Sigmoid colon (tissue), 7 donors: ENCODE measurements around the gene FAM83G. TPM values are rescaled to one million over a fixed set of nuclear protein-coding genes. Genes with fewer than 3 reads are reported as not detected.

Source experiments
- DNase-seq: peaks from one replicate; pipeline ENCODE4 v3.0.0-alpha.2; 2019
- H3K27ac ChIP-seq, 4 donors: fragments of 200-600 bp; sonication (generic); one replicate each; pipeline ENCODE4 v1.5.1; 2016 to 2019; ENCODE audit warnings: mild to moderate bottlenecking in 1 of 4
- H3K27me3 ChIP-seq, 3 donors: fragments of 200-600 bp; sonication (generic); one replicate each; pipeline ENCODE4 v1.5.1; 2019; ENCODE audit warnings: mild to moderate bottlenecking in 1 of 3
- H3K36me3 ChIP-seq, 4 donors: fragments of 200-600 bp; sonication (generic); one replicate each; pipeline ENCODE4 v1.5.1; 2016 to 2019
- H3K4me1 ChIP-seq, 4 donors: fragments of 200-600 bp; sonication (generic); one replicate each; pipeline ENCODE4 v1.5.1; 2017 to 2019
- H3K4me3 ChIP-seq, 4 donors: fragments of 200-600 bp; sonication (generic); one replicate each; pipeline ENCODE4 v1.5.1; 2017 to 2019; ENCODE audit warnings: mild to moderate bottlenecking in 2 of 4, moderate library complexity in 1 of 4
- H3K9me3 ChIP-seq, 4 donors: fragments of 200-600 bp in 3 of 4; sonication (generic) in 3 of 4; one replicate each; pipeline versions ENCODE4 v1.5.1 to v1.6.1; 2013 to 2019
- CTCF ChIP-seq, 4 experiments: fragments of 450-650 bp in 3 of 4; fragments of 200-600 bp in 1 of 4; IDR thresholded peaks; one replicate each; pipeline ENCODE4 v1.5.1; 2016 to 2019; ENCODE audit warnings: antibody characterized with exemption in 4 of 4, mild to moderate bottlenecking in 3 of 4, moderate library complexity in 2 of 4
- EP300 ChIP-seq, 4 donors: sonication (generic); formaldehyde crosslinking; IDR thresholded peaks; one replicate each; pipeline ENCODE4 v1.6.1; 2017; ENCODE audit warnings: antibody characterized with exemption in 4 of 4
- POLR2A ChIP-seq, 2 donors: fragments of 450-650 bp; IDR thresholded peaks; one replicate each; pipeline ENCODE4 v1.6.1; 2016; ENCODE audit warnings: antibody characterized with exemption in 2 of 2, mild to moderate bottlenecking in 2 of 2, moderate library complexity in 2 of 2
- POLR2AphosphoS5 ChIP-seq, 4 donors: sonication (generic); formaldehyde crosslinking; IDR thresholded peaks; one replicate each; pipeline ENCODE4 v1.6.1; 2017; ENCODE audit warnings: antibody characterized with exemption in 4 of 4
- WGBS, 2 donors: extraction: QIAGEN DNeasy Blood & Tissue Kit; methylation state at CpG; one replicate each; pipeline ENCODE4 v1.1.7; 2013; 5-methylcytosine and 5-hydroxymethylcytosine counted together
- intact Hi-C: fragments of 100-400 bp; cut with DNase I; formaldehyde crosslinking; loops from one replicate; pipeline ENCODE4 v1.15.1; 2023
- polyA plus RNA-seq, 3 donors: library from polyadenylated mRNA; stranded (reverse); fragments of 200-250 nt; gene quantifications; one replicate each; pipeline ENCODE4 v1.2.3, GENCODE V29; 2013
- total RNA-seq, 4 donors: library from RNA; depleted of rRNA; stranded (reverse); fragments of >200 nt; gene quantifications; one replicate each; pipeline ENCODE4 v1.1.0, GENCODE V29; 2016
- donor health status: healthy with polysubstance abuse.
- donor health status: Bipolar disorder and iron deficiency.
- donor health status: healthy.

FAM83G gene
- total and polyA plus RNA-seq, 7 donors: 2.3 to 23.8 (median 2.9) TPM

GRCh38 chr17:18976201-18976600 is 28.4 kb downstream of the FAM83G start:
- intact Hi-C loops: no loop called here
- DNase-seq: no peak
- Histone ChIP-seq H3K27me3 (no peaks in the 10 kb centered on the region), H3K36me3 (peaks cover 0 to 6% (median 2%) of the 10 kb centered on the region in 4 donors), H3K4me3 (no peak overlapping the region), H3K4me1 (no peaks in the 10 kb centered on the region), H3K27ac (no peak overlapping the region), H3K9me3 (no peaks in the 10 kb centered on the region)
- TF ChIP-seq POLR2A (IDR thresholded peaks at IDR 0.05) (no peak), POLR2AphosphoS5 (IDR thresholded peaks at IDR 0.05) (no peak), EP300 (IDR thresholded peaks at IDR 0.05) (no peak), CTCF (IDR thresholded peaks at IDR 0.05) (no peak)
- WGBS, 2 donors: 44 to 73% methylated on average over 4 of the region's 4 CpGs

GRCh38 chr17:18975597-18975996 is 29.0 kb downstream of the FAM83G start:
- Histone ChIP-seq H3K9me3 (no peaks in the 10 kb centered on the region), H3K4me1 (no peaks in the 10 kb centered on the region), H3K36me3 (peaks cover 0 to 6% (median 2%) of the 10 kb centered on the region in 4 donors), H3K27ac (no peak overlapping the region), H3K4me3 (no peak overlapping the region), H3K27me3 (no peaks in the 10 kb centered on the region)
- TF ChIP-seq POLR2AphosphoS5 (IDR thresholded peaks at IDR 0.05) (no peak), EP300 (IDR thresholded peaks at IDR 0.05) (no peak), POLR2A (IDR thresholded peaks at IDR 0.05) (no peak), CTCF (IDR thresholded peaks at IDR 0.05) (no peak)
- intact Hi-C loops: no loop called here
- WGBS, 2 donors: 20 to 75% methylated on average over 13 of the region's 13 CpGs
- DNase-seq: no peak

GRCh38 chr17:18974407-18975149 is 30.0 kb downstream of the FAM83G start:
- no peak overlapping the region for H3K27ac ChIP-seq
- no peak for DNase-seq
- no peak for TF ChIP-seq POLR2AphosphoS5 (IDR thresholded peaks at IDR 0.05)
- no peak for TF ChIP-seq EP300 (IDR thresholded peaks at IDR 0.05)
- TF ChIP-seq POLR2A (IDR thresholded peaks at IDR 0.05): no peak
- no peak for TF ChIP-seq CTCF (IDR thresholded peaks at IDR 0.05)
- no peaks in the 10 kb centered on the region for H3K27me3 ChIP-seq
- peaks cover 0 to 6% (median 2%) of the 10 kb centered on the region in 4 donors for H3K36me3 ChIP-seq
- H3K4me1 ChIP-seq: no peaks in the 10 kb centered on the region
- no peaks in the 10 kb centered on the region for H3K9me3 ChIP-seq
- no peak overlapping the region for H3K4me3 ChIP-seq
- intact Hi-C loops: no loop called here
- WGBS, 2 donors: 73 to 82% methylated on average over 10 of the region's 10 CpGs

GRCh38 chr17:18971801-18972200 is 32.8 kb downstream of the FAM83G start:
- Histone ChIP-seq H3K4me3 (no peak overlapping the region), H3K9me3 (no peaks in the 10 kb centered on the region), H3K27me3 (no peaks in the 10 kb centered on the region), H3K27ac (no peak overlapping the region), H3K36me3 (no peaks in the 10 kb centered on the region), H3K4me1 (no peaks in the 10 kb centered on the region)
- WGBS, 2 donors: 94 to 97% methylated on average over 7 of the region's 7 CpGs
- TF ChIP-seq POLR2A (IDR thresholded peaks at IDR 0.05): no peak
- TF ChIP-seq EP300 (IDR thresholded peaks at IDR 0.05): no peak
- TF ChIP-seq CTCF (IDR thresholded peaks at IDR 0.05): no peak
- TF ChIP-seq POLR2AphosphoS5 (IDR thresholded peaks at IDR 0.05): no peak
- DNase-seq: no peak
- intact Hi-C loops: no loop called here
